ENCODE results near the gene DTHD1. TPM values are rescaled to one million over a fixed set of nuclear protein-coding genes. Genes with fewer than 3 reads are reported as not detected.

The DTHD1 gene
- total RNA-seq, 2 donors from 2014 or later = 0.22 to 0.52 TPM

DNA sequence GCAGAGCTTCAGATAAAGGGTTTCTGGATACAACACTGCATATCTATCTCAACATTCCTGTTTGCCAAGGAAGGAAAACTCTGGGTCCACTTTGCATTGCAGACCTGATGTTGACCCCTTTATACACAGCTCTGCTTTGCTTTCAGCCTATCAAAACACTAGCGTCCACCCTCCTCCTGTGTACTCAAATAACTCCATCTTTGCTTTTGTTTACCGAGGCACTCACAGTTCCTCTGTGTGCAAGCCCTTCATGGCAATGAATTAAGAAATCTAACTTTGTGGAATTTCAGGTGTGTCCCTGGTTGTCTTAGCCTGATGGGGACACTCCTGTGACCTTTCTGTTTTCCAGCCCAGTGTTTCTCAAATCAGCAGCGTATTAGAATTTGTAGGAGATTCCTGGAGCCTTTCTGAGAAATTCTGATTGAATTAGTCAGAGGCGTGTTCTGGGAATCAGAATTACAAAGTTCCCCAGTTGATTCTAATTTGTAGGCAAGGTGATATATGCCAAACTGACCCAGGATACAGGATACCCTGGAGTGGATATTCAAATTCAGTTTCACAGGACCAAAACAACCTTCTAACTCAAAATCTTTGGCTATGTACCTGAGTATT is 68.6 kb downstream of the DTHD1 start:
- Mint-ChIP-seq H3K27me3 (peaks cover 2% of the 10 kb centered on the region), H3K4me3 (no peak overlapping the region), H3K4me1 (peaks cover 10% of the 10 kb centered on the region), H3K36me3 (ENCODE audit: low read depth) (peaks cover 4% of the 10 kb centered on the region), H3K27ac (peak overlapping the region; percentile 66)
- no peak for DNase-seq
- H3K9me3 ChIP-seq (ENCODE audit: control insufficient read depth, low read length, poor library complexity, severe bottlenecking) = no peaks in the 10 kb centered on the region
- ATAC-seq = no peak

GRCh38 chr4:36351082-36351666 is 69.8 kb downstream of the DTHD1 start:
- Mint-ChIP-seq H3K27ac (peak overlapping the region; percentile 66), H3K4me1 (peaks cover 6% of the 10 kb centered on the region), H3K27me3 (peaks cover 11% of the 10 kb centered on the region), H3K4me3 (no peak overlapping the region), H3K36me3 (ENCODE audit: low read depth) (peaks cover 1% of the 10 kb centered on the region)
- peak; percentile 77 for ATAC-seq
- peak; percentile 34 to 57 (median 48) for DNase-seq
- no peaks in the 10 kb centered on the region for H3K9me3 ChIP-seq (ENCODE audit: control insufficient read depth, low read length, poor library complexity, severe bottlenecking)

DNA sequence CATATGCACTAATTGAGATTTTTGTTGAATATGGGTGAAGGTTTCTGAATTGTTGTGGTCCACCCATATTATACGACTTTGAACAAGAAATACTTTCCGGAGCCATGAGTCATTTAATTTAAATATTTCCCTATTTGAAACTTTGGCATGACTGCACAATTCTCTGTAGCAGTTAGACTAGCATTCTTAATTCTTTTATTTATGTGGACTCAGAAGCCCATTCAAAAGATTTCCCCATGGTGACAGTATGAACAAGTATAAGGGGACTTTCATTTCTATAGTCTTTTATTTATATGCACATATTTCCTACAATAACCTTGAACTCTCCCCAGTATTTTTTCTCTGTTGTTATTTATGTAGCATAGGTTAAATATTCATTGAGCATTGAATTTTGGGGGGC is 72.6 kb downstream of the DTHD1 start:
- ATAC-seq = no peak
- Mint-ChIP-seq H3K36me3 (ENCODE audit: low read depth) (no peaks in the 10 kb centered on the region), H3K27me3 (peaks cover 11% of the 10 kb centered on the region), H3K27ac (no peak overlapping the region), H3K4me3 (no peak overlapping the region), H3K4me1 (no peaks in the 10 kb centered on the region)
- DNase-seq = no peak
- H3K9me3 ChIP-seq (ENCODE audit: control insufficient read depth, low read length, poor library complexity, severe bottlenecking) = no peaks in the 10 kb centered on the region

DNA sequence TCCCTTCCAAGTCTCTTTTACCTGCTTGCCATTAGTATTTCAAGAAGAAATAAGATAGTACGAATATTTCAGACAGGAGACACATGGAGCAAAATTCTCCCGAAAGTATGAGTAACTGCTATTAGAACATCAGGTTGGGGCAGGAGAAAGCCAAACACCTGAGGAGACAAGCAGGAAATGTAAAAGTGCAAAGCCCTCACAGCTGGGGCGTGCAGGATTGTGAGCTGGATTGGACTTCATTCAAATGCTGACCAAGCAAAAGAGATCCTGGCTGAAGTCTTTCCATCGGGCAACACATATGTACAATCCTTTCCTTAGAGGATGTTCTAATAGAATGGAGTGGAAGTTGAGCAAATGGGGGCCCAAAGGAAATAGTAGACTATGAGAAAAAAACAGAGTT is 76.8 kb downstream of the DTHD1 start:
- H3K4me1 Mint-ChIP-seq = no peaks in the 10 kb centered on the region
- H3K27ac Mint-ChIP-seq = no peak overlapping the region
- H3K27me3 Mint-ChIP-seq = peaks cover 11% of the 10 kb centered on the region
- no peak overlapping the region for H3K4me3 Mint-ChIP-seq
- no peak for ATAC-seq
- H3K9me3 ChIP-seq (ENCODE audit: control insufficient read depth, low read length, poor library complexity, severe bottlenecking) = no peaks in the 10 kb centered on the region
- H3K36me3 Mint-ChIP-seq (ENCODE audit: low read depth) = no peaks in the 10 kb centered on the region
- no peak for DNase-seq

DNA sequence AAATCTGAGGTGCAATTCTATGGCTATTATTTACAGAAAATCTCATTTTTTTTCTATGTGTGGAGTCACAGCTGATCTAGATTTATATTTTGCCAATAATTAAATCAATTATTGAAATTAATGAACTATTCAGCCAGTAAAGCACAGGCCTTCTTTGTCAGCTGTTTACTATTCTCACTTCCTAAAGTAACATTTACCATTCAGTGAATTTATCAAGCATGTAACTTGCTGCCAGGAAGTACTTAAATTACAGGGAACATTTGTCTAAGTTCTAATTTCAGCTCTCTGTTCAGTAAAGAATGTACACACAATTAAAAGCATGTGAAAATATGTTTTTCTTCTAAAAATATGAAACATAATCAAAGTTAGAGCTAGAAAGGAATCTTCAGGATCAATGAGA is 79.3 kb downstream of the DTHD1 start:
- no peaks in the 10 kb centered on the region for H3K36me3 Mint-ChIP-seq (ENCODE audit: low read depth)
- no peaks in the 10 kb centered on the region for H3K4me1 Mint-ChIP-seq
- no peaks in the 10 kb centered on the region for H3K9me3 ChIP-seq (ENCODE audit: control insufficient read depth, low read length, poor library complexity, severe bottlenecking)
- DNase-seq (no peak), ATAC-seq (no peak)
- H3K4me3 Mint-ChIP-seq = no peak overlapping the region
- H3K27me3 Mint-ChIP-seq = peaks cover 4% of the 10 kb centered on the region
- no peak overlapping the region for H3K27ac Mint-ChIP-seq

- ATAC-seq = no peak
Observed at GRCh38 chr4:36363024-36363423, 81.6 kb downstream of the DTHD1 start.

DNA sequence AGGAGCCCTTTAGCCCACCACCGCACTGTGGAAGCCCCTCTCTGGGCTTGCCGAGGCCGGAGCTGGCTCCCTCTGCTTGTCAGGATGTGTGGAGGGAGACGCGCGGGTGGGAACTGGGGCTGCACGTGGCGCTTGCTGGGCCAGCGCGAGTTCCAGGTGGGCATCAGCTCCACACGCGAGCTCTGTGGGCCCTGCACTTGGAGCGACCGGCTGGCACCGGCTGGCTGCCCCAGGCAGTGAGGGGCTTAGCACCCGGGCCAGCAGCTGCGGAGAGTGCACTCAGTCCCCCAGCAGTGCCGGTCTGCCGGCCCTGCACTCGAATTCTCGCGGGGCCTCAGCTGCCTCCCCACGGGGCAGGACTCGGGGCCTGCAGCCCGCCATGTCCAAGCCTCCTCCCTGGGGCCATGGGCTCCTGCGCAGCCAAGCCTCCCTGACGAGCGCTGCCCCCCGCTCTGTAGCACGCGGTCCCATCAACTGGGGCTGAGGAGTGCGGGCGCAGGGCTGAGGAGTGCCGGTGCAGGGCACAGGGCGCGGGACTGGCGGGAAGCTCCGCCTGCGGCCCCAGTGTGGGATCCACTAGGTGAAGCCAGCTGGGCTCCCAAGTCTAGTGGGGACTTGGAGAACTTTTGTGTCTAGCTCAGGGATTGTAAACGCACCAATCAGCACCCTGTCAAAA is 93.6 kb downstream of the DTHD1 start:
- Mint-ChIP-seq H3K27me3 (no peaks in the 10 kb centered on the region), H3K4me1 (no peaks in the 10 kb centered on the region)

More at GRCh38 chr4:36363024-36363423, 81.6 kb downstream of the DTHD1 start:
- Mint-ChIP-seq H3K36me3 (ENCODE audit: low read depth) (no peaks in the 10 kb centered on the region), H3K27ac (no peak overlapping the region), H3K4me1 (no peaks in the 10 kb centered on the region), H3K4me3 (no peak overlapping the region), H3K27me3 (no peaks in the 10 kb centered on the region)
- DNase-seq = no peak
- no peaks in the 10 kb centered on the region for H3K9me3 ChIP-seq (ENCODE audit: control insufficient read depth, low read length, poor library complexity, severe bottlenecking)

DNA sequence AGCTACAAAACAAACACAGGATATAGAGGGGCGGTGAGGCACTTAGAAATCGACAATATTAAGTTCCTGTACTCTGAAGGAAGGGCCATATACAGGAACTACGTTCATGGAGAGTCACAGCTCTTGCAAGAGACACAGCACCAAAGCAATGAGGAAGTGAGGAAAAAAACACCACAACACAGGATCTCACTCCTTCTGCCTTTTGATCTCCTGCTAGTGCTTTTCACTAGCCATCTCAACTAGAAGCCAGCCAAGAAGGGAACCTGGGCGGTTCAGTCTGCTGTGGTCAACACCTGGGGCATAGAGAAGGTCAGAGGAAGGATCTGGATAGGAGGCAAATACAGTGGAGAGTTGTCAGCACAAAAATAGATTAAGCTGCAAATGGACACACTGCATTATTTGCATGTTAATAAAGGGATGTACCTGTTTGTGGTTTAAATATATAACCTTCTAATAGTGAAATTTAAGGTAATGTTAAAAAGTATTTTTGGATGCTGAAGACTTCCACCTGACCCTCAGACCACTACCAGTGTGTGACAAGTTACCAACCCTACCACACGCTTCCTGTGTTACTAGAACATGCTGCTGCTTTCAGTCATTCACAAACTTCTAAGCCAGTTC is 104.6 kb downstream of the DTHD1 start:
- DNase-seq = peak in 1 of 3 donors; percentile 4
- no peaks in the 10 kb centered on the region for H3K27me3 Mint-ChIP-seq
- no peaks in the 10 kb centered on the region for H3K9me3 ChIP-seq (ENCODE audit: control insufficient read depth, low read length, poor library complexity, severe bottlenecking)
- peaks cover 21% of the 10 kb centered on the region for H3K4me1 Mint-ChIP-seq
- H3K27ac Mint-ChIP-seq = peak overlapping the region; percentile 90
- peak overlapping the region; percentile 83 for H3K4me3 Mint-ChIP-seq
- no peaks in the 10 kb centered on the region for H3K36me3 Mint-ChIP-seq (ENCODE audit: low read depth)
- peak; percentile 98 for ATAC-seq

More for the DNA sequence above, 93.6 kb downstream of the DTHD1 start:
- no peaks in the 10 kb centered on the region for H3K36me3 Mint-ChIP-seq (ENCODE audit: low read depth)
- H3K4me3 Mint-ChIP-seq = no peak overlapping the region
- H3K27ac Mint-ChIP-seq = no peak overlapping the region
- H3K9me3 ChIP-seq (ENCODE audit: control insufficient read depth, low read length, poor library complexity, severe bottlenecking) = no peaks in the 10 kb centered on the region
- DNase-seq = no peak
- ATAC-seq = no peak

GRCh38 chr4:36386691-36387090 is 105.3 kb downstream of the DTHD1 start:
- DNase-seq (no peak), ATAC-seq (no peak)
- peak overlapping the region; percentile 83 for H3K4me3 Mint-ChIP-seq
- peak overlapping the region; percentile 90 for H3K27ac Mint-ChIP-seq
- no peaks in the 10 kb centered on the region for H3K9me3 ChIP-seq (ENCODE audit: control insufficient read depth, low read length, poor library complexity, severe bottlenecking)
- H3K36me3 Mint-ChIP-seq (ENCODE audit: low read depth) = no peaks in the 10 kb centered on the region
- H3K4me1 Mint-ChIP-seq = peaks cover 21% of the 10 kb centered on the region
- no peaks in the 10 kb centered on the region for H3K27me3 Mint-ChIP-seq

DNA sequence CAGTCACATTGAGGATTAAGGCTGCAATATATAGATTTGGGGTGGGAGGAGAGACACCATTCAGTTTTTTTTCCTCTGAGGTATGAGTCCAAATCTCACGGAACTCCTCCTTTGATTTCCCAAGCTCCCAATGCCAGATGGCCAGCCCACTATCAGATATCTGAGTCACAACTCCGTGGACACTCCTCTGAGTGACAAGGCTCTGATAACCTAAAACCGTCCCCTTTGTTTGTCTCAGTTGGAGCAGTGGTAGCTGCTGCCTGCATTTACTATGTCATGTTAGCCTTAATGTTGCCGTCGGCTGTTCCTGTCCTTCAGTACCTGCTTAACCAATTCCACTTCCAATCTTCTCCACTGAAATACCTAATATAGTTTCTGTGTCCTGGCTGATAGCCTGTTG is 107.3 kb downstream of the DTHD1 start:
- Mint-ChIP-seq H3K4me1 (peaks cover 21% of the 10 kb centered on the region), H3K27ac (peak overlapping the region; percentile 70), H3K4me3 (no peak overlapping the region), H3K27me3 (no peaks in the 10 kb centered on the region), H3K36me3 (ENCODE audit: low read depth) (no peaks in the 10 kb centered on the region)
- DNase-seq (no peak), ATAC-seq (no peak)
- no peaks in the 10 kb centered on the region for H3K9me3 ChIP-seq (ENCODE audit: control insufficient read depth, low read length, poor library complexity, severe bottlenecking)

- H3K4me1 Mint-ChIP-seq = peaks cover 21% of the 10 kb centered on the region
- no peak for DNase-seq
Observed at GRCh38 chr4:36391411-36391810, 110.0 kb downstream of the DTHD1 start.

DNA sequence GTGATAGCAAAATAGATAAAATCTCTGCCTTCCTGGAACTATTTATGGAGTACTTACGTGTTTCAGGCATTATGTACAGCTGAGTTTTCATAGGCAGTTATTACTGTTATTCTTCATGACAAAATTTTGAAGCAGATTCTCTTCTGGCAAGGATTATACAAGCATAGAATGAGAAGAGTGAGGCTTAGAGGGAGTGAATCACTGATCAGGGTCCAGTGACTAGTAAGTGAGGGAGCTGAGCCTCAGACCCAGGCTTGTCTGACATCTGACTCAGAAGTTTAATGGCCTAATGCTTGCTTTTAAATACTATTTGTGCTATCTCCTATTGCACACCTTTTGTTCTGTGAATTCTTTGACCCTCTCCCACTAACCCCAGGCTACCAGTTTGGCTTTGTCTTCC is 110.6 kb downstream of the DTHD1 start:
- peaks cover 18% of the 10 kb centered on the region for H3K4me1 Mint-ChIP-seq
- no peaks in the 10 kb centered on the region for H3K27me3 Mint-ChIP-seq
- ATAC-seq (no peak), DNase-seq (no peak)
- H3K9me3 ChIP-seq (ENCODE audit: control insufficient read depth, low read length, poor library complexity, severe bottlenecking) = no peaks in the 10 kb centered on the region
- H3K4me3 Mint-ChIP-seq = no peak overlapping the region
- no peaks in the 10 kb centered on the region for H3K36me3 Mint-ChIP-seq (ENCODE audit: low read depth)
- H3K27ac Mint-ChIP-seq = peak overlapping the region; percentile 45

More at GRCh38 chr4:36391411-36391810, 110.0 kb downstream of the DTHD1 start:
- no peaks in the 10 kb centered on the region for H3K9me3 ChIP-seq (ENCODE audit: control insufficient read depth, low read length, poor library complexity, severe bottlenecking)
- Mint-ChIP-seq H3K27me3 (no peaks in the 10 kb centered on the region), H3K36me3 (ENCODE audit: low read depth) (no peaks in the 10 kb centered on the region), H3K27ac (no peak overlapping the region), H3K4me3 (no peak overlapping the region)
- no peak for ATAC-seq

DNA sequence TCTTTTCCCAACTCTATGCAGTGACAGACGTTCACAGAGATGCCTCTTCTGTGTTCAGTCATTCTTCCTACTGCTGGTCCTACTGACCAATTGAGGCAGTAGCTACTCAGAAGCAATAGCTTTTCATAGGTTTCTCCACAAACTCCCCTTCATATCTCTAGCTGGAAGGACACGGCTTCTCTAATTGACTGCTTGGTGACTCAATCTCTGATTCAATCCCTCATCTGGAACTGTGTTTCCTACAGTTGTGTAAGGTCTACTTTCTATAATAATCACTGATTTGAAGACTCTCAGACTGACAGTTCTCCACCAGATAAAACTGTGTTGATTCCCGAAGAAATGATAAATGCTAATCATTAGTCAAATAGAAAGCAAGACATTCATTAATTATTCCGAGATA is 111.5 kb downstream of the DTHD1 start:
- Mint-ChIP-seq H3K27ac (peak overlapping the region; percentile 45), H3K4me3 (no peak overlapping the region), H3K4me1 (peaks cover 16% of the 10 kb centered on the region), H3K36me3 (ENCODE audit: low read depth) (no peaks in the 10 kb centered on the region), H3K27me3 (no peaks in the 10 kb centered on the region)
- no peaks in the 10 kb centered on the region for H3K9me3 ChIP-seq (ENCODE audit: control insufficient read depth, low read length, poor library complexity, severe bottlenecking)
- no peak for ATAC-seq
- DNase-seq = no peak

Measured in T-helper 17 cell (primary cell).